WTC11 (cell line): Measurements from ENCODE around the gene ATF4. TPM values are rescaled to one million over a fixed set of nuclear protein-coding genes. Genes with fewer than 3 reads are reported as not detected.
A peak's percentile ranks its signal among the peaks of the same experiment; 100 is the strongest.
"Not testable (repeated sequence)": the region's sequence is repeated elsewhere in the genome, so short reads cannot be mapped to it uniquely, and the experiment has no call there.

Experiments used
- ATAC-seq: fragments of 200-7000 bp; cut with Tn5 transposase; 2 replicates; pipeline ENCODE4 v1.10.0; 2021; ENCODE audit warnings: mild to moderate bottlenecking, moderate library complexity
- CTCF ChIA-PET: fragments of 300-600 bp; sonication (Branson Sonifier 250); formaldehyde crosslinking; loops from one replicate; lab custom pipeline; 2021; ENCODE audit warnings: antibody characterized with exemption; lab: Charles Lee
- POLR2A ChIA-PET: fragments of 350-600 bp; sonication (Branson Sonifier 250); formaldehyde crosslinking; loops from one replicate; lab custom pipeline; 2021; ENCODE audit warnings: antibody characterized with exemption; lab: Charles Lee
- DNase-seq: peaks from one replicate; pipeline ENCODE4 v3.0.0; 2021; ENCODE audit warnings: low spot score
- H3K27ac Mint-ChIP-seq: 2 replicates; pipeline ENCODE4 v1.8.0; 2021; ENCODE audit warnings: mixed read lengths
- H3K27me3 Mint-ChIP-seq: 2 replicates; pipeline ENCODE4 v1.8.0; 2021; ENCODE audit warnings: low read depth, mild to moderate bottlenecking, moderate library complexity, mixed read lengths
- H3K36me3 Mint-ChIP-seq: 2 replicates; pipeline ENCODE4 v1.8.0; 2021; ENCODE audit warnings: mixed read lengths
- H3K4me1 Mint-ChIP-seq: 2 replicates; pipeline ENCODE4 v1.8.0; 2022; ENCODE audit warnings: mixed read lengths
- H3K4me3 Mint-ChIP-seq: 2 replicates; pipeline ENCODE4 v1.8.0; 2021; ENCODE audit warnings: mild to moderate bottlenecking, moderate library complexity, mixed read lengths
- H3K9me3 Mint-ChIP-seq: 2 replicates; pipeline ENCODE4 v1.8.0; 2021; ENCODE audit warnings: mixed read lengths
- CREM ChIP-seq: sonication (generic); formaldehyde crosslinking; IDR thresholded peaks from 2 replicates; pipeline ENCODE4 v1.8.1; 2022; ENCODE audit warnings: mild to moderate bottlenecking, missing genetic modification reagents, moderate library complexity
- EMX1 ChIP-seq: fragments of 250-450 bp; sonication (Bioruptor Pico); IDR thresholded peaks from 2 replicates; pipeline ENCODE4 v1.8.0; 2021; ENCODE audit warnings: mild to moderate bottlenecking
- FOXJ3 ChIP-seq: sonication (generic); formaldehyde crosslinking; IDR thresholded peaks from 2 replicates; pipeline ENCODE4 v1.9.0; 2021; ENCODE audit warnings: missing genetic modification reagents, mild to moderate bottlenecking, borderline replicate concordance
- FOXP1 ChIP-seq: sonication (generic); formaldehyde crosslinking; IDR thresholded peaks from 2 replicates; pipeline ENCODE4 v1.8.0; 2022; ENCODE audit warnings: missing genetic modification reagents, mild to moderate bottlenecking, moderate library complexity, borderline replicate concordance
- HMGA2 ChIP-seq: fragments of 250-450 bp; sonication (Bioruptor Pico); IDR thresholded peaks from 2 replicates; pipeline ENCODE4 v1.4.0; 2021; ENCODE audit warnings: mild to moderate bottlenecking, moderate library complexity
- NFYB ChIP-seq: sonication (generic); formaldehyde crosslinking; conservative IDR thresholded peaks from 2 replicates; pipeline ENCODE4 v1.8.0; 2022; ENCODE audit warnings: low read depth, missing genetic modification reagents
- NR2C2 ChIP-seq: sonication (generic); formaldehyde crosslinking; IDR thresholded peaks from 2 replicates; pipeline ENCODE4 v1.8.0; 2022; ENCODE audit warnings: mild to moderate bottlenecking, missing genetic modification reagents
- NR3C1 ChIP-seq: sonication (generic); formaldehyde crosslinking; conservative IDR thresholded peaks from 2 replicates; pipeline ENCODE4 v1.8.1; 2023; ENCODE audit warnings: low read depth, mild to moderate bottlenecking, missing genetic modification reagents
- OVOL2 ChIP-seq: fragments of 250-450 bp; sonication (Bioruptor Pico); IDR thresholded peaks from 2 replicates; pipeline ENCODE4 v1.9.0; 2021; ENCODE audit warnings: mild to moderate bottlenecking, borderline replicate concordance
- SMAD3 ChIP-seq: sonication (generic); formaldehyde crosslinking; IDR thresholded peaks from 2 replicates; pipeline ENCODE4 v1.8.0; 2022; ENCODE audit warnings: missing genetic modification reagents, mild to moderate bottlenecking, borderline replicate concordance
- SMAD4 ChIP-seq: sonication (generic); formaldehyde crosslinking; IDR thresholded peaks from 2 replicates; pipeline ENCODE4 v1.8.0; 2022; ENCODE audit warnings: mild to moderate bottlenecking, missing genetic modification reagents
- SOX15 ChIP-seq: fragments of 250-450 bp; sonication (Bioruptor Pico); IDR thresholded peaks from 2 replicates; pipeline ENCODE4 v1.9.0; 2021; ENCODE audit warnings: mild to moderate bottlenecking
- SP1 ChIP-seq: sonication (generic); formaldehyde crosslinking; conservative IDR thresholded peaks from 2 replicates; pipeline ENCODE4 v1.8.1; 2022; ENCODE audit warnings: missing genetic modification reagents
- ZNF263 ChIP-seq: sonication (generic); formaldehyde crosslinking; IDR thresholded peaks from 2 replicates; pipeline ENCODE4 v1.8.1; 2022; ENCODE audit warnings: low read depth, mild to moderate bottlenecking, moderate library complexity, missing genetic modification reagents
- ZNF671 ChIP-seq: fragments of 250-450 bp; sonication (Bioruptor Pico); IDR thresholded peaks from 2 replicates; pipeline ENCODE4 v1.8.0; 2021; ENCODE audit warnings: mild to moderate bottlenecking
- total RNA-seq: library from RNA; stranded (reverse); gene quantifications from 3 replicates; pipeline ENCODE4 v1.2.3, GENCODE V29; 2021
- TF ChIP-seq, protein P1 (sequence below): sonication (generic); formaldehyde crosslinking; IDR thresholded peaks from 2 replicates; pipeline ENCODE4 v1.8.1; 2023; ENCODE audit warnings: mild to moderate bottlenecking, missing genetic modification reagents, moderate library complexity
- TF ChIP-seq, protein P2 (sequence below): sonication (generic); formaldehyde crosslinking; IDR thresholded peaks from 2 replicates; pipeline ENCODE4 v1.8.1; 2022; ENCODE audit warnings: low read depth, missing genetic modification reagents, borderline replicate concordance
- TF ChIP-seq, protein P3 (sequence below): fragments of 250-450 bp; sonication (Bioruptor Pico); IDR thresholded peaks from 2 replicates; pipeline ENCODE4 v1.8.0; 2021; ENCODE audit warnings: mild to moderate bottlenecking
- TF ChIP-seq, protein P4 (sequence below): fragments of 250-450 bp; sonication (Bioruptor Pico); IDR thresholded peaks from 2 replicates; pipeline ENCODE4 v1.9.0; 2021; ENCODE audit warnings: mild to moderate bottlenecking, borderline replicate concordance
- TF ChIP-seq, protein P5 (sequence below): sonication (generic); formaldehyde crosslinking; IDR thresholded peaks from 2 replicates; pipeline ENCODE4 v1.8.0; 2022; ENCODE audit warnings: mild to moderate bottlenecking, missing genetic modification reagents
- TF ChIP-seq, protein P6 (sequence below): sonication (generic); formaldehyde crosslinking; IDR thresholded peaks from 2 replicates; pipeline ENCODE4 v1.8.0; 2023; ENCODE audit warnings: missing genetic modification reagents
- TF ChIP-seq, protein P7 (sequence below): sonication (generic); formaldehyde crosslinking; IDR thresholded peaks from 2 replicates; pipeline ENCODE4 v1.8.1; 2023; ENCODE audit warnings: mild to moderate bottlenecking, missing genetic modification reagents

The ATF4 gene
- total RNA-seq, 1 experiment from 2014 or later, result 460 TPM

DNA sequence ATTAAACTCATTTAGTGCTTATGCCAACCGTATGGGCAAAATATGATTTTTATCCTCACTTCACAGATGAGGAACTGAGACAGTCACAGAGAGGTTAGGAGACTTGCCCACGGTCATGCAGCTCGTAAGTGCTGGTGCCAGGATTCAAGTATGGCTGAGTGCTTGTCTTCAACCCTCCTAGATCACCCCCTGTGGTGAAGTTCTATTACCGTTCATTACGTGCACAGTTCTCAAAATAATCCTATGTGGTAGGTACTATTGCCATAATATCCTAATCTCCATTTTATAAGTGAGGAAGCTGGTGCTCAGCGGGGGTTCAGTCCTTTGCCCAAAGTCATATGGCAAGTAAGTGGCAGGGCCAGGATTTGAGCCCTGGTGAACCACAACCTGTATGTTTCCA, 16.7 kb upstream of the ATF4 start (continued):
- TF ChIP-seq SMAD4 (CRISPR knock-in tag) (no peak), OVOL2 (no peak), ZNF263 (no peak), NR2C2 (no peak), ZNF671 (CRISPR knock-in tag) (no peak), NFYB (no peak)
- TF ChIP-seq, protein P1, sequence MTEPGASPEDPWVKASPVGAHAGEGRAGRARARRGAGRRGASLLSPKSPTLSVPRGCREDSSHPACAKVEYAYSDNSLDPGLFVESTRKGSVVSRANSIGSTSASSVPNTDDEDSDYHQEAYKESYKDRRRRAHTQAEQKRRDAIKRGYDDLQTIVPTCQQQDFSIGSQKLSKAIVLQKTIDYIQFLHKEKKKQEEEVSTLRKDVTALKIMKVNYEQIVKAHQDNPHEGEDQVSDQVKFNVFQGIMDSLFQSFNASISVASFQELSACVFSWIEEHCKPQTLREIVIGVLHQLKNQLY (CRISPR knock-in tag), result no peak
- TF ChIP-seq, protein P2, sequence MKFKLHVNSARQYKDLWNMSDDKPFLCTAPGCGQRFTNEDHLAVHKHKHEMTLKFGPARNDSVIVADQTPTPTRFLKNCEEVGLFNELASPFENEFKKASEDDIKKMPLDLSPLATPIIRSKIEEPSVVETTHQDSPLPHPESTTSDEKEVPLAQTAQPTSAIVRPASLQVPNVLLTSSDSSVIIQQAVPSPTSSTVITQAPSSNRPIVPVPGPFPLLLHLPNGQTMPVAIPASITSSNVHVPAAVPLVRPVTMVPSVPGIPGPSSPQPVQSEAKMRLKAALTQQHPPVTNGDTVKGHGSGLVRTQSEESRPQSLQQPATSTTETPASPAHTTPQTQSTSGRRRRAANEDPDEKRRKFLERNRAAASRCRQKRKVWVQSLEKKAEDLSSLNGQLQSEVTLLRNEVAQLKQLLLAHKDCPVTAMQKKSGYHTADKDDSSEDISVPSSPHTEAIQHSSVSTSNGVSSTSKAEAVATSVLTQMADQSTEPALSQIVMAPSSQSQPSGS, result no peak
- TF ChIP-seq, protein P3, sequence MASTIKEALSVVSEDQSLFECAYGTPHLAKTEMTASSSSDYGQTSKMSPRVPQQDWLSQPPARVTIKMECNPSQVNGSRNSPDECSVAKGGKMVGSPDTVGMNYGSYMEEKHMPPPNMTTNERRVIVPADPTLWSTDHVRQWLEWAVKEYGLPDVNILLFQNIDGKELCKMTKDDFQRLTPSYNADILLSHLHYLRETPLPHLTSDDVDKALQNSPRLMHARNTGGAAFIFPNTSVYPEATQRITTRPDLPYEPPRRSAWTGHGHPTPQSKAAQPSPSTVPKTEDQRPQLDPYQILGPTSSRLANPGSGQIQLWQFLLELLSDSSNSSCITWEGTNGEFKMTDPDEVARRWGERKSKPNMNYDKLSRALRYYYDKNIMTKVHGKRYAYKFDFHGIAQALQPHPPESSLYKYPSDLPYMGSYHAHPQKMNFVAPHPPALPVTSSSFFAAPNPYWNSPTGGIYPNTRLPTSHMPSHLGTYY (CRISPR knock-in tag), result no peak

DNA sequence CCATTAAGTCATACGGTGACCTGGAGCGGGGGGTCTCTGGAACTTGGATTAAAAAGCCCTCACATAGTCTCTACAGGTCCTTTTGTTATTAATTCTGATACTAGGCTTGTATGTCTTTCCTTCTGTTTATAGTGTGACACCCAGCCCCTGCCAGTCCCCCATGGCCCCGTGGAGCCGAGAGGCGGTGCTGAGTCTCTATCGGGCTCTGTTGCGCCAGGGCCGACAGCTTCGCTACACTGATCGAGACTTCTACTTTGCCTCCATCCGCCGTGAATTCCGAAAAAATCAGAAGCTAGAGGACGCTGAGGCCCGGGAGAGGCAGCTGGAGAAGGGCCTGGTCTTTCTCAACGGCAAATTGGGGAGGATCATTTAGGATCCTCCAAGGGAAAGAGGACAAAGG, 16.3 kb upstream of the ATF4 start:
- no peak for DNase-seq
- Mint-ChIP-seq H3K9me3 (no peaks in the 10 kb centered on the region), H3K27me3 (peaks cover 89% of the 10 kb centered on the region), H3K36me3 (peaks cover 49% of the 10 kb centered on the region), H3K4me1 (peaks cover 13% of the 10 kb centered on the region), H3K27ac (no peak overlapping the region), H3K4me3 (peak overlapping the region; percentile 97)
- CTCF ChIA-PET, result interaction anchor here (1.1 to 4.8 kb wide), 4 partner anchors 10 to 31 kb away, joined by 3 to 41 read pairs (median 20); no protein-coding TSS in a partner anchor
- no peak for ATAC-seq
- POLR2A ChIA-PET, result interaction anchor here (1.0 kb wide), 1 partner anchor 16 kb away, joined by 3 read pairs; no protein-coding TSS in a partner anchor
- TF ChIP-seq, protein P4, sequence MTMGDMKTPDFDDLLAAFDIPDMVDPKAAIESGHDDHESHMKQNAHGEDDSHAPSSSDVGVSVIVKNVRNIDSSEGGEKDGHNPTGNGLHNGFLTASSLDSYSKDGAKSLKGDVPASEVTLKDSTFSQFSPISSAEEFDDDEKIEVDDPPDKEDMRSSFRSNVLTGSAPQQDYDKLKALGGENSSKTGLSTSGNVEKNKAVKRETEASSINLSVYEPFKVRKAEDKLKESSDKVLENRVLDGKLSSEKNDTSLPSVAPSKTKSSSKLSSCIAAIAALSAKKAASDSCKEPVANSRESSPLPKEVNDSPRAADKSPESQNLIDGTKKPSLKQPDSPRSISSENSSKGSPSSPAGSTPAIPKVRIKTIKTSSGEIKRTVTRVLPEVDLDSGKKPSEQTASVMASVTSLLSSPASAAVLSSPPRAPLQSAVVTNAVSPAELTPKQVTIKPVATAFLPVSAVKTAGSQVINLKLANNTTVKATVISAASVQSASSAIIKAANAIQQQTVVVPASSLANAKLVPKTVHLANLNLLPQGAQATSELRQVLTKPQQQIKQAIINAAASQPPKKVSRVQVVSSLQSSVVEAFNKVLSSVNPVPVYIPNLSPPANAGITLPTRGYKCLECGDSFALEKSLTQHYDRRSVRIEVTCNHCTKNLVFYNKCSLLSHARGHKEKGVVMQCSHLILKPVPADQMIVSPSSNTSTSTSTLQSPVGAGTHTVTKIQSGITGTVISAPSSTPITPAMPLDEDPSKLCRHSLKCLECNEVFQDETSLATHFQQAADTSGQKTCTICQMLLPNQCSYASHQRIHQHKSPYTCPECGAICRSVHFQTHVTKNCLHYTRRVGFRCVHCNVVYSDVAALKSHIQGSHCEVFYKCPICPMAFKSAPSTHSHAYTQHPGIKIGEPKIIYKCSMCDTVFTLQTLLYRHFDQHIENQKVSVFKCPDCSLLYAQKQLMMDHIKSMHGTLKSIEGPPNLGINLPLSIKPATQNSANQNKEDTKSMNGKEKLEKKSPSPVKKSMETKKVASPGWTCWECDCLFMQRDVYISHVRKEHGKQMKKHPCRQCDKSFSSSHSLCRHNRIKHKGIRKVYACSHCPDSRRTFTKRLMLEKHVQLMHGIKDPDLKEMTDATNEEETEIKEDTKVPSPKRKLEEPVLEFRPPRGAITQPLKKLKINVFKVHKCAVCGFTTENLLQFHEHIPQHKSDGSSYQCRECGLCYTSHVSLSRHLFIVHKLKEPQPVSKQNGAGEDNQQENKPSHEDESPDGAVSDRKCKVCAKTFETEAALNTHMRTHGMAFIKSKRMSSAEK, result no peak
- TF ChIP-seq HMGA2 (no peak), FOXP1 (no peak), SP1 (no peak), CREM (CRISPR knock-in tag) (no peak), FOXJ3 (no peak), EMX1 (CRISPR knock-in tag) (no peak), SMAD3 (CRISPR knock-in tag) (no peak), SOX15 (CRISPR knock-in tag) (no peak), NR3C1 (CRISPR knock-in tag) (no peak)
- TF ChIP-seq, protein P5, sequence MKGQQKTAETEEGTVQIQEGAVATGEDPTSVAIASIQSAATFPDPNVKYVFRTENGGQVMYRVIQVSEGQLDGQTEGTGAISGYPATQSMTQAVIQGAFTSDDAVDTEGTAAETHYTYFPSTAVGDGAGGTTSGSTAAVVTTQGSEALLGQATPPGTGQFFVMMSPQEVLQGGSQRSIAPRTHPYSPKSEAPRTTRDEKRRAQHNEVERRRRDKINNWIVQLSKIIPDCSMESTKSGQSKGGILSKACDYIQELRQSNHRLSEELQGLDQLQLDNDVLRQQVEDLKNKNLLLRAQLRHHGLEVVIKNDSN (CRISPR knock-in tag), result no peak
- TF ChIP-seq, protein P6, sequence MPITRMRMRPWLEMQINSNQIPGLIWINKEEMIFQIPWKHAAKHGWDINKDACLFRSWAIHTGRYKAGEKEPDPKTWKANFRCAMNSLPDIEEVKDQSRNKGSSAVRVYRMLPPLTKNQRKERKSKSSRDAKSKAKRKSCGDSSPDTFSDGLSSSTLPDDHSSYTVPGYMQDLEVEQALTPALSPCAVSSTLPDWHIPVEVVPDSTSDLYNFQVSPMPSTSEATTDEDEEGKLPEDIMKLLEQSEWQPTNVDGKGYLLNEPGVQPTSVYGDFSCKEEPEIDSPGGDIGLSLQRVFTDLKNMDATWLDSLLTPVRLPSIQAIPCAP (CRISPR knock-in tag), result no peak
- TF ChIP-seq, protein P7, sequence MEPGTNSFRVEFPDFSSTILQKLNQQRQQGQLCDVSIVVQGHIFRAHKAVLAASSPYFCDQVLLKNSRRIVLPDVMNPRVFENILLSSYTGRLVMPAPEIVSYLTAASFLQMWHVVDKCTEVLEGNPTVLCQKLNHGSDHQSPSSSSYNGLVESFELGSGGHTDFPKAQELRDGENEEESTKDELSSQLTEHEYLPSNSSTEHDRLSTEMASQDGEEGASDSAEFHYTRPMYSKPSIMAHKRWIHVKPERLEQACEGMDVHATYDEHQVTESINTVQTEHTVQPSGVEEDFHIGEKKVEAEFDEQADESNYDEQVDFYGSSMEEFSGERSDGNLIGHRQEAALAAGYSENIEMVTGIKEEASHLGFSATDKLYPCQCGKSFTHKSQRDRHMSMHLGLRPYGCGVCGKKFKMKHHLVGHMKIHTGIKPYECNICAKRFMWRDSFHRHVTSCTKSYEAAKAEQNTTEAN (CRISPR knock-in tag), result no peak

DNA sequence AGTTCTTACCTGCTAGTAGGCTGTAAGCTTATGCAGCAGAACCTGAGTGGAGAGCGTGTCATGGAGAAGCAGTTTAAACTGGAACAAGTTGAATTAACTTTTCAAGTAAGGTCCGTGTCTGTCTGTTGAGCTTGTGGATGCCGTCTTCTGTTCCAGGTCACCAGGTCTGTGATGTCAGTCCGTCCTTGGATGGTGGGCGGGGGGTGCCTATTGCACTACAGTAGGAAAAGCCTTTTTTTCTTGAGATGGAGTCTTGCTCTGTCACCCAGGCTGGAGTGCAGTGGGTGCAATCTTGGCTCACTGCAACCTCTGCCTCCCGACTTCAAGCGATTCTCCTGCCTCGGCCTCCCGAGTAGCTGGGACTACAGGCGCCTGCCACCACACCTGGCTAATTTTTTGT, 13.3 kb upstream of the ATF4 start:
- not testable (repeated sequence) for DNase-seq, H3K4me3 Mint-ChIP-seq, H3K4me1 Mint-ChIP-seq, ATAC-seq, H3K9me3 Mint-ChIP-seq, H3K27ac Mint-ChIP-seq
- ChIA-PET POLR2A (interaction anchor here (0.5 kb wide), 1 partner anchor 55 kb away, joined by 3 read pairs; no protein-coding TSS in a partner anchor), CTCF (interaction anchor here (1.4 kb wide), 1 partner anchor 11 kb away, joined by 4 read pairs; no protein-coding TSS in a partner anchor)
- Mint-ChIP-seq H3K36me3 (peaks cover 75% of the 10 kb centered on the region), H3K27me3 (peaks cover 90% of the 10 kb centered on the region)
